GM12878 (cell line): Measurements from ENCODE around the gene CILP2. TPM values are rescaled to one million over a fixed set of nuclear protein-coding genes. Genes with fewer than 3 reads are reported as not detected.
A peak's percentile ranks its signal among the peaks of the same experiment; 100 is the strongest.

ENCODE experiments used
- ATAC-seq: fragments of 200-7000 bp; cut with Tn5 transposase; 3 replicates; pipeline ENCODE4 v1.9.1; 2020; ENCODE audit warnings: mild to moderate bottlenecking, moderate library complexity
- BruUV-seq: library from RNA; stranded (reverse); fragments of 400-500 nt; replicated peaks from 2 replicates; lab custom pipeline; 2021; lab: Mats Ljungman, UMichigan
- CTCF ChIA-PET: fragments of 300-600 bp; sonication (Branson Sonifier 250); formaldehyde crosslinking; extraction: SDS; loops from one replicate; lab custom pipeline; 2021; ENCODE audit warnings: inconsistent platforms; lab: Yijun Ruan, JAX
- POLR2A ChIA-PET: fragments of 350-600 bp; formaldehyde crosslinking; extraction: SDS; loops from one replicate; lab custom pipeline; 2021; ENCODE audit warnings: inconsistent platforms; lab: Charles Lee
- RAD21 ChIA-PET: fragments of 300-600 bp; sonication (Branson Sonifier 250); formaldehyde crosslinking; loops from one replicate; lab custom pipeline; 2023; ENCODE audit warnings: antibody characterized with exemption; ENCODE audit not compliant: unreplicated experiment; lab: Charles Lee
- SMC1A ChIA-PET: fragments of 300-600 bp; sonication (Branson Sonifier 250); formaldehyde crosslinking; loops from one replicate; lab custom pipeline; 2023; ENCODE audit not compliant: unreplicated experiment, uncharacterized antibody; lab: Charles Lee
- DNase-seq: peaks from one replicate; pipeline ENCODE4 v3.0.0-alpha.2; 2011; ENCODE audit warnings: low read depth, low spot score
- FAIRE-seq: peaks from 3 replicates; lab custom pipeline; 2011; peaks lifted over from hg19 to GRCh38; lab: Jason Lieb, UNC
- H2AFZ ChIP-seq: 2 replicates; pipeline ENCODE4 v1.6.0; 2011; ENCODE audit warnings: low read depth, low read length, control low read depth; ENCODE audit not compliant: control insufficient read depth
- H3K27ac ChIP-seq: 2 replicates; pipeline ENCODE4 v1.5.1; 2011; ENCODE audit warnings: control low read depth; ENCODE audit not compliant: control insufficient read depth, insufficient read depth
- H3K27me3 ChIP-seq, 2 experiments: replicated peaks in 1 of 2; 2 replicates each; pipeline versions ENCODE4 v1.6.0 to v1.6.1; 2011; ENCODE audit warnings: low read length in 1 of 2; ENCODE audit not compliant: control insufficient read depth in 2 of 2, insufficient read depth in 2 of 2
- H3K36me3 ChIP-seq, 2 experiments: 2 replicates each; pipeline ENCODE4 v1.5.1; 2011; ENCODE audit warnings: low read length in 1 of 2; ENCODE audit not compliant: control insufficient read depth in 2 of 2, insufficient read depth in 2 of 2
- H3K4me1 ChIP-seq: 2 replicates; pipeline ENCODE4 v1.6.1; 2011; ENCODE audit warnings: mild to moderate bottlenecking, low read length, moderate library complexity, mixed read lengths; ENCODE audit not compliant: control insufficient read depth, insufficient read depth
- H3K4me2 ChIP-seq: 2 replicates; pipeline ENCODE4 v1.6.0; 2011; ENCODE audit warnings: control low read depth; ENCODE audit not compliant: control insufficient read depth, insufficient read depth
- H3K4me3 ChIP-seq: fragments of 200-600 bp; sonication (generic); 2 replicates; pipeline ENCODE4 v1.5.1; 2016
- H3K79me2 ChIP-seq: 2 replicates; pipeline ENCODE4 v1.6.0; 2011; ENCODE audit warnings: low read length; ENCODE audit not compliant: control insufficient read depth, insufficient read depth
- H3K9ac ChIP-seq: 2 replicates; pipeline ENCODE4 v1.8.0; 2011; ENCODE audit warnings: low read length, control low read depth, mixed read lengths; ENCODE audit not compliant: control insufficient read depth, insufficient read depth
- H3K9me3 ChIP-seq: replicated peaks from 3 replicates; pipeline ENCODE4 v1.5.1; 2011; ENCODE audit warnings: mild to moderate bottlenecking, low read length; ENCODE audit not compliant: control insufficient read depth, insufficient read depth
- H4K20me1 ChIP-seq: 2 replicates; pipeline ENCODE4 v1.6.0; 2011; ENCODE audit not compliant: control insufficient read depth, insufficient read depth
- ASH2L ChIP-seq: fragments of 300-600, 200-600 bp; sonication (generic); IDR thresholded peaks from 2 replicates; pipeline ENCODE4 v1.6.1; 2017; ENCODE audit warnings: low read depth, mild to moderate bottlenecking, borderline replicate concordance
- BCL11A ChIP-seq: IDR thresholded peaks from 2 replicates; pipeline ENCODE4 v1.6.1; 2011; ENCODE audit warnings: low read depth, low read length
- E2F4 ChIP-seq: IDR thresholded peaks from 2 replicates; pipeline ENCODE4 v1.6.1; 2012; ENCODE audit warnings: low read depth, low read length, improper control_type of control experiment
- GABPA ChIP-seq: IDR thresholded peaks from 2 replicates; pipeline ENCODE4 v1.6.1; 2014; ENCODE audit warnings: antibody characterized with exemption, low read depth, mild to moderate bottlenecking, inconsistent platforms
- HSF1 ChIP-seq: fragments of 150-350 bp; IDR thresholded peaks from 2 replicates; pipeline ENCODE4 v1.6.1; 2014; ENCODE audit warnings: mild to moderate bottlenecking, low read depth, low read length
- IKZF1 ChIP-seq: fragments of 450-650 bp; conservative IDR thresholded peaks from 2 replicates; pipeline ENCODE4 v1.6.1; 2017; ENCODE audit warnings: antibody characterized with exemption, mild to moderate bottlenecking
- MYB ChIP-seq: fragments of 150-350 bp; IDR thresholded peaks from 2 replicates; pipeline ENCODE4 v1.6.1; 2014; ENCODE audit warnings: mild to moderate bottlenecking, low read depth, low read length, borderline replicate concordance
- SMARCA5 ChIP-seq: fragments of 450-650 bp; IDR thresholded peaks from 2 replicates; pipeline ENCODE4 v1.6.1; 2017; ENCODE audit warnings: mild to moderate bottlenecking
- SREBF1 ChIP-seq: IDR thresholded peaks from 2 replicates; pipeline ENCODE4 v1.6.1; 2012; ENCODE audit warnings: mild to moderate bottlenecking, low read length
- ZBED1 ChIP-seq: IDR thresholded peaks from 2 replicates; pipeline ENCODE4 v1.6.1; 2016; ENCODE audit warnings: borderline replicate concordance
- ZNF274 ChIP-seq: IDR thresholded peaks from one replicate; pipeline ENCODE4 v1.8.0; 2011; ENCODE audit not compliant: insufficient read length, insufficient read depth
- WGBS: methylation state at CpG from one replicate; pipeline ENCODE4 v1.1.6; 2016; ENCODE audit warnings: low lambda C conversion rate; ENCODE audit not compliant: insufficient replicate concordance, insufficient coverage; ENCODE audit errors: missing lambda C conversion rate; 5-methylcytosine and 5-hydroxymethylcytosine counted together
- in situ Hi-C: fragments of 300-500 bp; cut with MboI; formaldehyde crosslinking; loops from 9 replicates; pipeline ENCODE4 v1.14.3; 2018; ENCODE audit warnings: mixed read lengths
- intact Hi-C: fragments of 100-400 bp; cut with micrococcal nuclease; formaldehyde crosslinking; loops from one replicate; pipeline ENCODE4 v1.14.2; 2022; ENCODE audit not compliant: unreplicated experiment
- polyA plus RNA-seq, 11 experiments: library from polyadenylated mRNA; depleted of rRNA in 4 of 11; unstranded in 6 of 11; stranded (reverse) in 5 of 11; fragments of >200 nt; fragmentation: Nextera tagmentation in 4 of 11; fragmentation: Illumina TruSeq in 1 of 11; extraction: Ambion mirVana in 4 of 11; extraction: Trizol in 1 of 11; gene quantifications; 1 replicate in 1 of 11; 2 replicates in 10 of 11; pipeline versions ENCODE4 v1.2.1 to v1.2.3, GENCODE V29; 2011 to 2016; ENCODE audit warnings: inconsistent platforms in 2 of 11, missing spikeins in 2 of 11, low read depth in 1 of 11
- total RNA-seq, 4 experiments: library from RNA; depleted of rRNA in 3 of 4; stranded (reverse); fragments of >200 nt in 3 of 4; fragmentation: Illumina TruSeq in 1 of 4; extraction: Trizol in 1 of 4; gene quantifications; 2 replicates each; pipeline versions ENCODE4 v1.2.1 to v1.2.3, GENCODE V29; 2013 to 2021
- TF ChIP-seq, protein P1 (sequence below): fragments of 450-650 bp; IDR thresholded peaks from 2 replicates; pipeline ENCODE4 v1.6.1; 2017; ENCODE audit warnings: mild to moderate bottlenecking
- TF ChIP-seq, protein P2 (sequence below): fragments of 450-650 bp; formaldehyde crosslinking; IDR thresholded peaks from 2 replicates; pipeline ENCODE4 v1.5.0; 2022; ENCODE audit warnings: mild to moderate bottlenecking, missing genetic modification characterization

CILP2 gene
- total and polyA plus RNA-seq, 10 of the 15 experiments (the other 5 are each of a cell fraction or from before 2014, with no cell fraction given): 0.05 to 0.08 (median 0.06) TPM; not detected in 6

DNA sequence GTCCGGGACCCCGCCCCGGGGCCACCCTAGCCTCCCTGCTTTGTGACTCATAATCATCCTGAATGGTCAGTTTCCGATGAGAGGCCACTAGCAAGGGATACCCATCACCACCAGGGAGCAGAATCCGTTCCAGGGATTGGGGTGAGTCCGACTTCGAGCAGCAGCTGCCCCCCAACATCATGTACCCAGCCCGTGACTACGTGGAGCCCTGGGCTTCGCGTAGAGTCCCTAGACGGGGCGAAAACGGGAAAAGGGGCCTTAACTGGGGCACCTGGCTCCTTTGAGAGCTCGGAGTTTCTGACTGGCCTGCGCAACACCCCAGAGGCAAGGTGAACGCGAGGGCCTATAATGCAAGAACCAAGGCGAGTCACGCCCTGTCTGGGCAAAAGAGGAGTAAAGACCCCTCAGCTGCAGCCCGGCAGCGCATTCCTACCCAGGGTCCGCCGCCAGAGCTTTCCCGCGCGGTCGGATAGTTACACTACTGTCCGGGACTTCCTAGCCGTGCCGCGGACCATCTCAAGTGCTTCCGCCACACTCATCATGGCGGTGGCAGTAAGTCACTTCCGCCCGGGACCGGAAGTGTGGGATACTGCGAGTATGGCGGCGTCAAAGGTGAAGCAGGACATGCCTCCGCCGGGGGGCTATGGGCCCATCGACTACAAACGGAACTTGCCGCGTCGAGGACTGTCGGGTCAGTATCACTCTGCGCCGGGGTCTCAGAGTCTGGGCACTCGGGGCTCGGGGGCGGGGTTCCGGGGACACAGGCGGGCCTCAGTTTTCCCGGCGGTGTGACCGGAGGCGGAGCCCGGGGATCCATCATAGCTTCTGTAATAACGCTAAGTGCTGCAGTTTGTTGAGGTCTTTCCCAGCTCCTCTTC is 22.2 kb upstream of the CILP2 start, which contains the start of gene NDUFA13:
Gene NDUFA13, plus strand, starts transcription at position 584 of the 878 bp plus-strand sequence. Its CDS starts 14 bp downstream, at position 598.
- peak; percentile 82 for FAIRE-seq
- DNase-seq: peak; percentile 89
- Histone ChIP-seq H4K20me1 (no peaks in the 10 kb centered on the region), H3K4me1 (peaks cover 9% of the 10 kb centered on the region; the same call in 1 of the 2 replicates), H3K4me2 (peak within 1 kb of the TSS; percentile 98), H2AFZ (peak within 1 kb of the TSS; percentile 96), H3K9ac (peak within 1 kb of the TSS; percentile 95), H3K36me3 (peaks cover 5 to 6% of the 10 kb centered on the region in 2 experiments; a peak in 3 of 4 replicates), H3K9me3 (peaks cover 2% of the 10 kb centered on the region; the same call in 1 of the 3 replicates), H3K27ac (peak within 1 kb of the TSS; percentile 93), H3K79me2 (peaks cover 38% of the 10 kb centered on the region), H3K4me3 (peak within 1 kb of the TSS; percentile 85), H3K27me3 (no peaks in the 10 kb centered on the region)
- in situ Hi-C loops: no loop called here
- ChIA-PET CTCF (interaction anchor here (0.8 to 3.0 kb wide), 7 partner anchors 9 to 143 kb away, joined by 3 to 11 read pairs (median 4); partner anchors contain the start of gene GMIP), POLR2A (interaction anchor here (0.5 to 1.6 kb wide), 10 partner anchors 9 to 152 kb away, joined by 3 to 5 read pairs (median 4); no protein-coding TSS in a partner anchor), SMC1A (interaction anchor here (0.9 to 1.7 kb wide), 3 partner anchors 11 to 151 kb away, joined by 4 to 8 read pairs (median 6); no protein-coding TSS in a partner anchor), RAD21 (interaction anchor here (1.0 to 1.5 kb wide), 4 partner anchors 26 to 151 kb away, joined by 3 to 6 read pairs (median 4); partner anchors contain the start of gene GATAD2A)
- ATAC-seq: peak; percentile 94
- BruUV-seq: TSS peak; percentile 94
- intact Hi-C loops: no loop called here
- 6% methylated on average over 61 of the region's 61 CpGs for WGBS
- TF ChIP-seq ASH2L (no peak), MYB (no peak), BCL11A (no peak), SREBF1 (no peak), SMARCA5 (no peak), E2F4 (no peak), ZNF274 (no peak), HSF1 (no peak), IKZF1 (peak; percentile 85), ZBED1 (no peak), GABPA (peak; percentile 97)
- TF ChIP-seq, protein P1, sequence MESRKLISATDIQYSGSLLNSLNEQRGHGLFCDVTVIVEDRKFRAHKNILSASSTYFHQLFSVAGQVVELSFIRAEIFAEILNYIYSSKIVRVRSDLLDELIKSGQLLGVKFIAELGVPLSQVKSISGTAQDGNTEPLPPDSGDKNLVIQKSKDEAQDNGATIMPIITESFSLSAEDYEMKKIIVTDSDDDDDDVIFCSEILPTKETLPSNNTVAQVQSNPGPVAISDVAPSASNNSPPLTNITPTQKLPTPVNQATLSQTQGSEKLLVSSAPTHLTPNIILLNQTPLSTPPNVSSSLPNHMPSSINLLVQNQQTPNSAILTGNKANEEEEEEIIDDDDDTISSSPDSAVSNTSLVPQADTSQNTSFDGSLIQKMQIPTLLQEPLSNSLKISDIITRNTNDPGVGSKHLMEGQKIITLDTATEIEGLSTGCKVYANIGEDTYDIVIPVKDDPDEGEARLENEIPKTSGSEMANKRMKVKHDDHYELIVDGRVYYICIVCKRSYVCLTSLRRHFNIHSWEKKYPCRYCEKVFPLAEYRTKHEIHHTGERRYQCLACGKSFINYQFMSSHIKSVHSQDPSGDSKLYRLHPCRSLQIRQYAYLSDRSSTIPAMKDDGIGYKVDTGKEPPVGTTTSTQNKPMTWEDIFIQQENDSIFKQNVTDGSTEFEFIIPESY: no peak
- TF ChIP-seq, protein P2, sequence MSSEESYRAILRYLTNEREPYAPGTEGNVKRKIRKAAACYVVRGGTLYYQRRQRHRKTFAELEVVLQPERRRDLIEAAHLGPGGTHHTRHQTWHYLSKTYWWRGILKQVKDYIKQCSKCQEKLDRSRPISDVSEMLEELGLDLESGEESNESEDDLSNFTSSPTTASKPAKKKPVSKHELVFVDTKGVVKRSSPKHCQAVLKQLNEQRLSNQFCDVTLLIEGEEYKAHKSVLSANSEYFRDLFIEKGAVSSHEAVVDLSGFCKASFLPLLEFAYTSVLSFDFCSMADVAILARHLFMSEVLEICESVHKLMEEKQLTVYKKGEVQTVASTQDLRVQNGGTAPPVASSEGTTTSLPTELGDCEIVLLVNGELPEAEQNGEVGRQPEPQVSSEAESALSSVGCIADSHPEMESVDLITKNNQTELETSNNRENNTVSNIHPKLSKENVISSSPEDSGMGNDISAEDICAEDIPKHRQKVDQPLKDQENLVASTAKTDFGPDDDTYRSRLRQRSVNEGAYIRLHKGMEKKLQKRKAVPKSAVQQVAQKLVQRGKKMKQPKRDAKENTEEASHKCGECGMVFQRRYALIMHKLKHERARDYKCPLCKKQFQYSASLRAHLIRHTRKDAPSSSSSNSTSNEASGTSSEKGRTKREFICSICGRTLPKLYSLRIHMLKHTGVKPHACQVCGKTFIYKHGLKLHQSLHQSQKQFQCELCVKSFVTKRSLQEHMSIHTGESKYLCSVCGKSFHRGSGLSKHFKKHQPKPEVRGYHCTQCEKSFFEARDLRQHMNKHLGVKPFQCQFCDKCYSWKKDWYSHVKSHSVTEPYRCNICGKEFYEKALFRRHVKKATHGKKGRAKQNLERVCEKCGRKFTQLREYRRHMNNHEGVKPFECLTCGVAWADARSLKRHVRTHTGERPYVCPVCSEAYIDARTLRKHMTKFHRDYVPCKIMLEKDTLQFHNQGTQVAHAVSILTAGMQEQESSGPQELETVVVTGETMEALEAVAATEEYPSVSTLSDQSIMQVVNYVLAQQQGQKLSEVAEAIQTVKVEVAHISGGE (CRISPR knock-in tag): peak; percentile 51; the same call in 1 of the 2 replicates
